Fibroblast of pulmonary artery (primary cell): Measurements from ENCODE around the gene RBM25.

ENCODE experiments used
- DNase-seq: peaks from one replicate; pipeline ENCODE4 v3.0.0-alpha.2; 2010; ENCODE audit warnings: low read depth
- H3K4me3 ChIP-seq: replicated peaks from 2 replicates; pipeline ENCODE4 v1.5.1; 2011; ENCODE audit warnings: low read depth, mild to moderate bottlenecking, control low read depth, low read length, moderate library complexity
- CTCF ChIP-seq: IDR thresholded peaks from 2 replicates; pipeline ENCODE4 v1.5.1; 2011; ENCODE audit warnings: mild to moderate bottlenecking, control low read depth, low read length, inconsistent platforms; ENCODE audit errors: missing control alignments

RBM25 gene

GRCh38 chr14:73105050-73105449, 46.7 kb downstream of the RBM25 start:
- DNase-seq, result no peak
- TF ChIP-seq CTCF, result no peak

GRCh38 chr14:73105727-73106126, 47.4 kb downstream of the RBM25 start:
- no peak for DNase-seq
- TF ChIP-seq CTCF, result no peak

More at GRCh38 chr14:73105050-73105449, 46.7 kb downstream of the RBM25 start:
- no peak overlapping the region for H3K4me3 ChIP-seq

GRCh38 chr14:73116079-73116665, 57.8 kb downstream of the RBM25 start:
- no peak overlapping the region for H3K4me3 ChIP-seq
- DNase-seq, result no peak
- no peak for TF ChIP-seq CTCF

More at GRCh38 chr14:73105727-73106126, 47.4 kb downstream of the RBM25 start:
- H3K4me3 ChIP-seq, result no peak overlapping the region

- no peak overlapping the region for H3K4me3 ChIP-seq
- no peak for TF ChIP-seq CTCF
- no peak for DNase-seq
Measured at GRCh38 chr14:73124180-73124894, 66.0 kb downstream of the RBM25 start.

- no peak overlapping the region for H3K4me3 ChIP-seq
- TF ChIP-seq CTCF, result no peak
- no peak for DNase-seq
Measured at GRCh38 chr14:73125169-73125588, 66.8 kb downstream of the RBM25 start.

GRCh38 chr14:73125746-73126145, 67.4 kb downstream of the RBM25 start:
- no peak for DNase-seq
- no peak overlapping the region for H3K4me3 ChIP-seq
- no peak for TF ChIP-seq CTCF
